ENCODE results near the gene MPO. TPM values are rescaled to one million over a fixed set of nuclear protein-coding genes. Genes with fewer than 3 reads are reported as not detected.

MPO gene
- total and polyA plus RNA-seq, 7 donors = 0.11 to 0.95 (median 0.38) TPM

- 82 to 85% (median 83%) methylated on average over 14 to 16 of the region's 16 CpGs for WGBS, 3 donors
- Histone ChIP-seq H3K27ac (no peak overlapping the region), H3K9me3 (no peaks in the 10 kb centered on the region), H3K4me3 (peak overlapping the region; percentile 60), H3K27me3 (ENCODE audit: insufficient read depth in 3 of 3, low read length in 2 of 3) (peaks cover 0 to 16% (median 3%) of the 10 kb centered on the region in 3 donors), H3K36me3 (ENCODE audit: insufficient read depth in 1 of 2, low read depth in 1 of 2) (no peaks in the 10 kb centered on the region), H3K4me1 (no peaks in the 10 kb centered on the region)
- intact Hi-C loops (cut with DNase I) = no loop called here
- DNase-seq (no peak), ATAC-seq (no peak)
- no peak for TF ChIP-seq CTCF (IDR thresholded peaks at IDR 0.05)
These were observed 827 bp downstream of the MPO start for GRCh38 chr17:58279736-58280479.

- no peak for TF ChIP-seq CTCF (IDR thresholded peaks at IDR 0.05)
- 6 to 17% (median 8%) methylated on average over 45 to 60 of the region's 60 CpGs for whole genome bisulfite sequencing, 3 donors
- H3K4me3 ChIP-seq = peak overlapping the region; percentile 60
- ATAC-seq = peak; percentile 87 to 95 (median 92)
- H3K4me1 ChIP-seq = no peaks in the 10 kb centered on the region
- H3K9me3 ChIP-seq = no peaks in the 10 kb centered on the region
- intact Hi-C loops (cut with DNase I) = no loop called here
- H3K36me3 ChIP-seq (ENCODE audit: insufficient read depth in 1 of 2, low read depth in 1 of 2) = no peaks in the 10 kb centered on the region
- DNase-seq = peak; percentile 70 to 84
- peaks cover 0 to 16% (median 3%) of the 10 kb centered on the region in 3 donors for H3K27me3 ChIP-seq (ENCODE audit: insufficient read depth in 3 of 3, low read length in 2 of 3)
- peak overlapping the region; percentile 9 for H3K27ac ChIP-seq
These were observed 1.6 kb downstream of the MPO start for GRCh38 chr17:58279016-58279711.

- intact Hi-C loops (cut with DNase I) = no loop called here
- peak; percentile 65 to 83 for DNase-seq
- H3K36me3 ChIP-seq (ENCODE audit: insufficient read depth in 1 of 2, low read depth in 1 of 2) = no peaks in the 10 kb centered on the region
- no peak for TF ChIP-seq CTCF (IDR thresholded peaks at IDR 0.05)
- peak; percentile 61 to 87 (median 70) for ATAC-seq
- 2 to 12% (median 12%) methylated on average over 4 to 5 of the region's 5 CpGs for WGBS, 3 donors
- peak overlapping the region; percentile 9 for H3K27ac ChIP-seq
- peak overlapping the region; percentile 60 for H3K4me3 ChIP-seq
- H3K9me3 ChIP-seq = no peaks in the 10 kb centered on the region
- no peaks in the 10 kb centered on the region for H3K4me1 ChIP-seq
- H3K27me3 ChIP-seq (ENCODE audit: insufficient read depth in 3 of 3, low read length in 2 of 3) = peaks cover 0 to 16% (median 3%) of the 10 kb centered on the region in 3 donors
These were observed 2.1 kb downstream of the MPO start for GRCh38 chr17:58278661-58279015.

GRCh38 chr17:58277802-58278595 lies 2.7 kb downstream of the MPO start:
- 88 to 92% (median 88%) methylated on average over 33 to 36 of the region's 36 CpGs for WGBS, 3 donors
- Histone ChIP-seq H3K4me3 (no peak overlapping the region), H3K9me3 (no peaks in the 10 kb centered on the region), H3K4me1 (no peaks in the 10 kb centered on the region), H3K27ac (no peak overlapping the region), H3K27me3 (ENCODE audit: insufficient read depth in 3 of 3, low read length in 2 of 3) (peaks cover 0 to 16% (median 3%) of the 10 kb centered on the region in 3 donors), H3K36me3 (ENCODE audit: insufficient read depth in 1 of 2, low read depth in 1 of 2) (no peaks in the 10 kb centered on the region)
- no peak for ATAC-seq
- DNase-seq = no peak
- TF ChIP-seq CTCF (IDR thresholded peaks at IDR 0.05) = no peak
- intact Hi-C loops (cut with DNase I) = no loop called here
